ENCODE measurements around the gene FHDC1. TPM values are rescaled to one million over a fixed set of nuclear protein-coding genes. Genes with fewer than 3 reads are reported as not detected.

FHDC1 gene
- polyA plus RNA-seq, 4 donors, result 3.7 to 12.7 (median 10.0) TPM

DNA sequence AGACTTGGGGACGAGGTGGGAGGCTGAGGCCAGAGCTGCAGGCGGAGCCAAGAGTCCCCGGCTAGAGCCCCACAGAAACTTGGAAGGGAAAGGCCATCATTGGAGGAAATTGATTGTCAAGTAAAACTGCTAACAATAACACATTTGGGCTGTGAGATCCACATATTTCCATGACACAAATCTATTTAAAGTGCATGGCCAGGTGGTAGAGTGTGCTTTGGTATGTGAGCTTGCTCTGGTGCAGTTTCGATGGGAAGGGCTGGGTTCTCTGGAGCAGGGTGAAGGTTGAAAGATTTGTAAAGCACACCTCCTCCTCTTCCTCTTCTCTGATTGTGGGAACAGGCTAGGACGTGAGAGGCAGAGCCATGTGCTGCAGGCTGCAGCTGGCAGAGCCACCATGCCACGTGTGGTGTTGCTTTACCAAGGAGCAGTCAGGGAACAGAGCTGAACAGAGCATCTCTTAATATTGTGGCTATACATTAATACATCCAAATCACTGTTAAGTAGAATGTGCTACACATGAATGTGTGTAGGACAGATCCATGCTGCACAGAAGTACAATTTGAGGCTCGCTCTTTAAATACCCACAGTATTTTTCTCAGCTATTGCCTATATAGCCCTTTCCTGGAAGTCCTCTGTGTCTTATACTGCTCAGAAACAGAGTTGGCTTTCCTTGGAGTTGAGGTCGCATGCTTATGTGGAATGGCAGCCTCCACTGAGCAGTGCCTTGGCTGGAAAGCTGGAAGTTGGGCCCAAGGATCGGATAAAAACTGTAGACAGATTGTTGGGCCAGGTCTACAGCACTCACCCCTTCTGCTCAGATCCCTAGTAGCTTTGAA is 37.7 kb downstream of the FHDC1 start:
- Histone ChIP-seq H3K36me3 (ENCODE audit: control insufficient read depth in 3 of 3, insufficient read depth in 2 of 3, low read depth in 1 of 3, low read length in 3 of 3) (peaks cover 0 to 75% (median 4%) of the 10 kb centered on the region in 3 donors), H3K27me3 (ENCODE audit: control insufficient read depth in 3 of 3, insufficient read depth in 3 of 3, low read length in 3 of 3) (no peaks in the 10 kb centered on the region), H3K4me1 (ENCODE audit: control insufficient read depth in 3 of 3, insufficient read depth in 2 of 3, low read depth in 1 of 3, low read length in 2 of 3) (peaks cover 0 to 7% (median 0%) of the 10 kb centered on the region in 3 donors), H3K4me3 (ENCODE audit: low read depth in 1 of 3, low read length in 3 of 3) (no peak overlapping the region), H3K27ac (ENCODE audit: low read depth in 1 of 3, low read length in 2 of 3) (peak overlapping the region in 1 of 3 donors; percentile 26), H3K9me3 (ENCODE audit: control insufficient read depth in 2 of 2, insufficient read depth in 1 of 2, low read depth in 1 of 2, low read length in 1 of 2) (no peaks in the 10 kb centered on the region)
- DNase-seq (no peak), FAIRE-seq (no peak)
- 81 to 87% (median 84%) methylated on average over 9 of the region's 9 CpGs for WGBS, 3 donors

DNA sequence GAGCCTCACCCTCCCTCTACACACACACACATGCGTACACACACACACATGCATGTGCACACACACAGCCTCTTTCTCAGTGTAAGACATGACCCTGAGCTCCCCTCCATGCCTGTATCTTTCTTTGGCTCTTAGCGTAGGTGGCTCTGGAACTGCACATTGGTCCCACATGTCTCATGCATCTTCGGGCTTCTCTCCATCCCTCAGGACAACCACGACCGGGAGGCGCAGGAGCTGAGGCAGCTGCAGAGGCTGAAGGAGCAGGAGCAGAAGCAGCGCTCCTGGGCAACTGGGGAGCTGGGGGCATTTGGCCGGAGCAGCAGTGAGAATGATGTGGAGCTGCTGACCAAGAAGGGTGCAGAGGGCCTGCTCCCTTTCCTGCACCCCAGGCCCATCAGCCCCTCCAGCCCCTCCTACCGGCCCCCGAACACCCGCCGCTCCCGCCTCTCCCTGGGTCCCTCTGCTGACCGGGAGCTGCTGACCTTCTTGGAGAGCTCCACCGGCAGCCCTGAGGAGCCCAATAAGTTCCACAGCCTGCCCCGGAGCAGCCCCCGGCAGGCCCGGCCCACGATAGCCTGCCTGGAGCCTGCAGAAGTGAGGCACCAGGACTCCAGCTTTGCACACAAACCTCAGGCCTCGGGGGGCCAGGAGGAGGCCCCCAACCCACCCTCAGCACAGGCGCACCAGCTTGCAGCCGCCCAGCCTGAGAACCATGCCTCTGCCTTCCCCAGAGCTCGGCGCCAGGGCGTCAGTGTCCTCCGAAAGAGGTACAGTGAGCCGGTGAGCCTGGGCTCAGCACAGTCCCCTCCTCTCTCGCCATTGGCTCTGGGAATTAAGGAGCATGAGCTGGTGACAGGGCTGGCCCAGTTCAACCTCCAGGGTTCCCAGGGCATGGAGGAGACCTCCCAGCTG is 38.6 kb downstream of the FHDC1 start:
- H3K9me3 ChIP-seq (ENCODE audit: control insufficient read depth in 2 of 2, insufficient read depth in 1 of 2, low read depth in 1 of 2, low read length in 1 of 2), result no peaks in the 10 kb centered on the region
- no peak overlapping the region for H3K4me3 ChIP-seq (ENCODE audit: low read depth in 1 of 3, low read length in 3 of 3)
- H3K36me3 ChIP-seq (ENCODE audit: control insufficient read depth in 3 of 3, insufficient read depth in 2 of 3, low read depth in 1 of 3, low read length in 3 of 3), result peaks cover 0 to 74% (median 2%) of the 10 kb centered on the region in 3 donors
- FAIRE-seq (no peak), DNase-seq (no peak)
- H3K27ac ChIP-seq (ENCODE audit: low read depth in 1 of 3, low read length in 2 of 3), result no peak overlapping the region
- no peaks in the 10 kb centered on the region for H3K27me3 ChIP-seq (ENCODE audit: control insufficient read depth in 3 of 3, insufficient read depth in 3 of 3, low read length in 3 of 3)
- WGBS, 3 donors, result 85 to 90% (median 88%) methylated on average over 22 to 28 of the region's 28 CpGs
- H3K4me1 ChIP-seq (ENCODE audit: control insufficient read depth in 3 of 3, insufficient read depth in 2 of 3, low read depth in 1 of 3, low read length in 2 of 3), result peaks cover 0 to 5% (median 0%) of the 10 kb centered on the region in 3 donors

DNA sequence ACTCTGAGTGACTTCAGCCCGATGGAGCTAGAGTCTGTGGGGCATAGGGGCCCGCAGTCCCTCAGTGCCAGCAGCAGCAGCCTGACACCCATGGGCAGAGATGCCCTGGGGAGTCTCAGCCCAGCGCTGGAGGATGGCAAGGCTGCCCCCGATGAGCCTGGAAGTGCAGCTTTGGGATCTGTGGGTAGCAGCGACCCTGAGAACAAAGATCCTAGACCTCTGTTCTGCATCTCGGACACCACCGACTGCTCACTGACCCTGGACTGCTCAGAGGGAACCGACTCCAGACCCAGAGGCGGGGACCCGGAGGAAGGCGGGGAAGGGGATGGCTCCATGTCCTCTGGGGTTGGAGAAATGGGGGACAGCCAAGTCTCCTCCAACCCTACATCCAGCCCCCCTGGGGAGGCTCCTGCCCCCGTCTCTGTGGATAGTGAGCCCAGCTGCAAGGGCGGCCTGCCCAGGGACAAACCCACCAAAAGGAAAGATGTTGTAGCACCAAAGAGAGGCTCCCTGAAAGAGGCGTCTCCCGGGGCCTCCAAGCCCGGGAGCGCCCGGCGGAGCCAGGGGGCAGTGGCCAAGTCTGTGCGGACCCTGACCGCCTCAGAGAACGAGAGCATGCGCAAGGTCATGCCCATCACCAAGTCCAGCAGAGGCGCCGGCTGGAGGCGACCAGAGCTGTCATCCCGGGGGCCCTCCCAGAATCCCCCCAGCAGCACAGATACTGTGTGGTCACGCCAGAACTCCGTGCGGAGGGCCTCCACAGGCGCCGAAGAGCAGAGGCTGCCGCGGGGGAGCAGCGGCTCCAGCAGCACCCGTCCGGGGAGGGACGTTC is 39.5 kb downstream of the FHDC1 start:
- Histone ChIP-seq H3K9me3 (ENCODE audit: control insufficient read depth in 2 of 2, insufficient read depth in 1 of 2, low read depth in 1 of 2, low read length in 1 of 2) (no peaks in the 10 kb centered on the region), H3K27me3 (ENCODE audit: control insufficient read depth in 3 of 3, insufficient read depth in 3 of 3, low read length in 3 of 3) (no peaks in the 10 kb centered on the region), H3K4me3 (ENCODE audit: low read depth in 1 of 3, low read length in 3 of 3) (no peak overlapping the region), H3K27ac (ENCODE audit: low read depth in 1 of 3, low read length in 2 of 3) (no peak overlapping the region), H3K4me1 (ENCODE audit: control insufficient read depth in 3 of 3, insufficient read depth in 2 of 3, low read depth in 1 of 3, low read length in 2 of 3) (no peaks in the 10 kb centered on the region), H3K36me3 (ENCODE audit: control insufficient read depth in 3 of 3, insufficient read depth in 2 of 3, low read depth in 1 of 3, low read length in 3 of 3) (peaks cover 0 to 72% (median 2%) of the 10 kb centered on the region in 3 donors)
- 93 to 95% (median 94%) methylated on average over 36 to 38 of the region's 38 CpGs for WGBS, 3 donors
- FAIRE-seq, result no peak
- DNase-seq, result no peak

DNA sequence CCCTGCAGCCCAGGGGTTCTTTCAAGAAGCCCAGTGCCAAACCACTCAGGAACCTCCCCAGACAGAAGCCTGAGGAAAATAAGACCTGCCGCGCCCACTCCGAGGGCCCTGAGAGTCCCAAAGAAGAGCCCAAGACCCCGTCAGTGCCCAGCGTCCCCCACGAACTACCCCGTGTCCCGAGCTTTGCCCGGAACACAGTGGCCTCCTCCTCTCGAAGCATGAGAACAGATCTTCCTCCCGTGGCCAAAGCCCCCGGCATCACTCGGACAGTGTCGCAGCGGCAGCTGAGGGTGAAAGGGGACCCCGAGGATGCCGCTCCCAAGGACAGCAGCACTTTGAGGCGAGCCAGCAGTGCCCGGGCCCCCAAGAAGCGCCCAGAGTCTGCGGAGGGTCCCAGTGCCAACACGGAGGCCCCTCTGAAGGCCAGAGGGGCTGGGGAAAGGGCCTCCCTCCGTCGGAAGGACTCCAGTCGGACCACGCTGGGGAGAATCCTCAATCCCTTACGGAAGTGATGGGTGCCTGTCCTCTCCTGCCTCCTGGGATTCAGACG is 40.2 kb downstream of the FHDC1 start:
- 91 to 94% (median 93%) methylated on average over 28 of the region's 28 CpGs for WGBS, 3 donors
- H3K4me3 ChIP-seq (ENCODE audit: low read depth in 1 of 3, low read length in 3 of 3), result no peak overlapping the region
- FAIRE-seq, result no peak
- H3K27me3 ChIP-seq (ENCODE audit: control insufficient read depth in 3 of 3, insufficient read depth in 3 of 3, low read length in 3 of 3), result no peaks in the 10 kb centered on the region
- H3K4me1 ChIP-seq (ENCODE audit: control insufficient read depth in 3 of 3, insufficient read depth in 2 of 3, low read depth in 1 of 3, low read length in 2 of 3), result no peaks in the 10 kb centered on the region
- no peak overlapping the region for H3K27ac ChIP-seq (ENCODE audit: low read depth in 1 of 3, low read length in 2 of 3)
- DNase-seq, result no peak
- H3K36me3 ChIP-seq (ENCODE audit: control insufficient read depth in 3 of 3, insufficient read depth in 2 of 3, low read depth in 1 of 3, low read length in 3 of 3), result peaks cover 0 to 67% (median 2%) of the 10 kb centered on the region in 3 donors
- no peaks in the 10 kb centered on the region for H3K9me3 ChIP-seq (ENCODE audit: control insufficient read depth in 2 of 2, insufficient read depth in 1 of 2, low read depth in 1 of 2, low read length in 1 of 2)

DNA sequence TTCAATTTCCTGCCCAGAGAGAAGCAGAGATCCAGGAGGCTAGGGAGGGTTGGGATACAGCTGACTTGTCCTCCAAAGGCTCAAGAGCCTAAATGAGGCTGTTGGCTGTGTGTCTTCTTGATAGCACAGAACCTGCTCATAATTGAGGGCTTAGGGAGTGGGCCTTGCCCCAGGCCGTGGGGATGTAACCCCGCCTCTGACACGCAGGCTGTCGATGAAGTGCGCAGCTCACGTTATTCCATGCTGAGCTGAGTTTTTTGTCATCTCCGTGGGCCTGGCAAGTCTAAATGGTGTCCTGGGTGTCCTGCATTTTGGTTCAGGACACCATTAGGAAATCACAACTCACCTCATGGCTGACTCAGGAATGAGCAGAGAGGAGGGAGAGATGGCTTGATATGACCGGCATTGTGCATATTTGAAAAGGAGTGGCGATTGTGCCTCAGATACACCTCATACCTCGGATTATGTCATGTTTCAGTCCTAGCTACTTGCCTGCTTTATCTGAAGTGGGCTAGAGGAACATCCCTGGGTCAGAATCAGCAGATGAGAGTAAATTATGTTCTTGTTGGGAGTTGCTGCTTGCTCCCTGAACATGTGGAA is 43.7 kb downstream of the FHDC1 start:
- DNase-seq, result no peak
- Histone ChIP-seq H3K27ac (ENCODE audit: low read depth in 1 of 3, low read length in 2 of 3) (no peak overlapping the region), H3K4me1 (ENCODE audit: control insufficient read depth in 3 of 3, insufficient read depth in 2 of 3, low read depth in 1 of 3, low read length in 2 of 3) (no peaks in the 10 kb centered on the region), H3K36me3 (ENCODE audit: control insufficient read depth in 3 of 3, insufficient read depth in 2 of 3, low read depth in 1 of 3, low read length in 3 of 3) (peaks cover 0 to 35% (median 0%) of the 10 kb centered on the region in 3 donors), H3K9me3 (ENCODE audit: control insufficient read depth in 2 of 2, insufficient read depth in 1 of 2, low read depth in 1 of 2, low read length in 1 of 2) (no peaks in the 10 kb centered on the region), H3K4me3 (ENCODE audit: low read depth in 1 of 3, low read length in 3 of 3) (no peak overlapping the region), H3K27me3 (ENCODE audit: control insufficient read depth in 3 of 3, insufficient read depth in 3 of 3, low read length in 3 of 3) (no peaks in the 10 kb centered on the region)
- no peak for FAIRE-seq
- 78 to 83% (median 80%) methylated on average over 10 of the region's 10 CpGs for WGBS, 3 donors

DNA sequence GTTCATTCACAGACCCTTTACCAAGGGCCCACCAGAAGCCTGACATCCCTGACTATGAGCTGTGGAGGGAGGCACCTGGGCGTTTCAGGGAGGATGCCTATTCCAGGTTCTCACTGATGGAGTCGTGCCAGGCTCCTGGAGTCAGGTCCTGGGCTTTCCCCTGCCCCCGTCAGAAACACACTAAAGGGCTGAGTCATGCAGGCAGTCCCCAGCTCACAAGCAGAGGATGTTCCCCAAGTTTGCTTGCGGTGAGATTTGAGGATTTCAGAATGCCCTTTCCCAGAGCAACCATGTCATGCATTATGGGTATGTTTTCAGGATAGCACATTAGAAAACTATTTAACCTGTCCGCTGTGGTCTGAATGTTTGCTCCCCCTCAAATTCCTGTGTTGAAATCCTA is 45.2 kb downstream of the FHDC1 start:
- Histone ChIP-seq H3K4me1 (ENCODE audit: control insufficient read depth in 3 of 3, insufficient read depth in 2 of 3, low read depth in 1 of 3, low read length in 2 of 3) (no peaks in the 10 kb centered on the region), H3K4me3 (ENCODE audit: low read depth in 1 of 3, low read length in 3 of 3) (no peak overlapping the region), H3K27me3 (ENCODE audit: control insufficient read depth in 3 of 3, insufficient read depth in 3 of 3, low read length in 3 of 3) (no peaks in the 10 kb centered on the region), H3K9me3 (ENCODE audit: control insufficient read depth in 2 of 2, insufficient read depth in 1 of 2, low read depth in 1 of 2, low read length in 1 of 2) (no peaks in the 10 kb centered on the region), H3K27ac (ENCODE audit: low read depth in 1 of 3, low read length in 2 of 3) (no peak overlapping the region), H3K36me3 (ENCODE audit: control insufficient read depth in 3 of 3, insufficient read depth in 2 of 3, low read depth in 1 of 3, low read length in 3 of 3) (peaks cover 0 to 21% (median 0%) of the 10 kb centered on the region in 3 donors)
- FAIRE-seq (no peak), DNase-seq (no peak)
- 66 to 70% (median 70%) methylated on average over 5 of the region's 5 CpGs for WGBS, 3 donors

DNA sequence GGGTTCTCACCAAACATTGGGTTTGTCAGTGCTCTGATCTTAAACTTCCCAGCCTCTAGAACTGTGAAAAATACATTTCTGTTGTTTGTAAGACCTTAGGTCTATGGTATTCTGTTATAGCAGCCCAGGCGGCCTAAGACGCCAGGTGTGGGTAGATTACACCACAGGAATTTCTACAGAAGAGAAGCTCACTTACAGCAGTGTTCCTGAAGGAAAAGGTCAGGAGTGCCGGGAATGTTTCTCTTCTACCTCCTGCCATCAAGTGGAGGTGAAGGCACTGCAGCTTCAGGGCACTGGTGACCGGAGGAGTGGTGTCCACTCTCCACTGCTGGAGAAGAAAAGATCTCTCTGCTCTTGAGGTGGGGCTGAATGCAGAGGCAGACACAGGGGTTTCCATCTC is 45.7 kb downstream of the FHDC1 start:
- Histone ChIP-seq H3K4me3 (ENCODE audit: low read depth in 1 of 3, low read length in 3 of 3) (no peak overlapping the region), H3K9me3 (ENCODE audit: control insufficient read depth in 2 of 2, insufficient read depth in 1 of 2, low read depth in 1 of 2, low read length in 1 of 2) (no peaks in the 10 kb centered on the region), H3K27ac (ENCODE audit: low read depth in 1 of 3, low read length in 2 of 3) (no peak overlapping the region), H3K36me3 (ENCODE audit: control insufficient read depth in 3 of 3, insufficient read depth in 2 of 3, low read depth in 1 of 3, low read length in 3 of 3) (peaks cover 0 to 15% (median 0%) of the 10 kb centered on the region in 3 donors), H3K4me1 (ENCODE audit: control insufficient read depth in 3 of 3, insufficient read depth in 2 of 3, low read depth in 1 of 3, low read length in 2 of 3) (no peaks in the 10 kb centered on the region), H3K27me3 (ENCODE audit: control insufficient read depth in 3 of 3, insufficient read depth in 3 of 3, low read length in 3 of 3) (no peaks in the 10 kb centered on the region)
- DNase-seq, result peak; percentile 26 to 37
- no peak for FAIRE-seq
- 41 to 69% (median 65%) methylated on average over 4 of the region's 4 CpGs for WGBS, 3 donors
